PC-9 (cell line): ENCODE measurements around the gene PTBP2. TPM values are rescaled to one million over a fixed set of nuclear protein-coding genes. Genes with fewer than 3 reads are reported as not detected.

Source experiments
- BruUV-seq: library from RNA; stranded (reverse); fragments of 400-500 nt; replicated peaks from 2 replicates; lab custom pipeline; 2021; lab: Mats Ljungman, UMichigan
- CTCF ChIA-PET: fragments of 300-600 bp; sonication (Branson Sonifier 250); formaldehyde crosslinking; loops from one replicate; lab custom pipeline; 2022; ENCODE audit warnings: antibody characterized with exemption; lab: Charles Lee
- POLR2A ChIA-PET: fragments of 300-600 bp; sonication (Branson Sonifier 250); formaldehyde crosslinking; loops from one replicate; lab custom pipeline; 2022; ENCODE audit warnings: antibody characterized with exemption; ENCODE audit not compliant: unreplicated experiment; lab: Charles Lee
- DNase-seq, 2 experiments: peaks; one replicate each; pipeline versions ENCODE4 v3.0.0 to v3.0.0-alpha.2; 2015 to 2022; ENCODE audit warnings: mixed read lengths in 1 of 2
- H2AFZ ChIP-seq: fragments of 200-600 bp; sonication (generic); 2 replicates; pipeline ENCODE4 v1.8.1; 2017; ENCODE audit warnings: antibody characterized with exemption
- H3F3A ChIP-seq: fragments of 200-600 bp; sonication (generic); 2 replicates; pipeline ENCODE4 v1.8.1; 2017; ENCODE audit warnings: antibody characterized with exemption, mild to moderate bottlenecking, low read depth; ENCODE audit not compliant: insufficient read depth
- H3K27ac ChIP-seq: fragments of 200-600 bp; sonication (generic); 2 replicates; pipeline ENCODE4 v1.6.1; 2016; ENCODE audit warnings: mixed run types
- H3K27me3 ChIP-seq: fragments of 200-600 bp; sonication (generic); 2 replicates; pipeline ENCODE4 v1.6.1; 2016; ENCODE audit warnings: low read depth, mixed run types; ENCODE audit not compliant: insufficient read depth
- H3K36me3 ChIP-seq: fragments of 200-600 bp; sonication (generic); 2 replicates; pipeline ENCODE4 v1.6.1; 2016; ENCODE audit warnings: low read depth, mixed run types
- H3K4me1 ChIP-seq: fragments of 200-600 bp; sonication (generic); replicated peaks from 2 replicates; pipeline ENCODE4 v1.6.1; 2016; ENCODE audit warnings: mixed run types; ENCODE audit not compliant: insufficient read depth
- H3K4me2 ChIP-seq: fragments of 200-600 bp; sonication (generic); 2 replicates; pipeline ENCODE4 v1.6.1; 2017; ENCODE audit warnings: mixed run types
- H3K4me3 ChIP-seq: fragments of 200-600 bp; sonication (generic); 2 replicates; pipeline ENCODE4 v1.6.1; 2016; ENCODE audit warnings: mixed run types
- H3K79me2 ChIP-seq: fragments of 200-600 bp; sonication (generic); 2 replicates; pipeline ENCODE4 v1.6.1; 2017; ENCODE audit warnings: low read depth, mixed run types
- H3K9me2 ChIP-seq: fragments of 200-600 bp; sonication (generic); 2 replicates; pipeline ENCODE4 v1.8.1; 2017; ENCODE audit warnings: mild to moderate bottlenecking; ENCODE audit not compliant: insufficient read depth
- H3K9me3 ChIP-seq: fragments of 200-600 bp; sonication (generic); 2 replicates; pipeline ENCODE4 v1.8.1; 2016; ENCODE audit warnings: low read depth; ENCODE audit not compliant: insufficient read depth
- H4K20me1 ChIP-seq: fragments of 200-600 bp; sonication (generic); 2 replicates; pipeline ENCODE4 v1.8.1; 2017; ENCODE audit not compliant: insufficient read depth
- EZH2 ChIP-seq: fragments of 200-600 bp; sonication (generic); IDR thresholded peaks from 2 replicates; pipeline ENCODE4 v1.8.0; 2017; ENCODE audit warnings: antibody characterized with exemption, low read depth
- intact Hi-C: fragments of 100-400 bp; cut with micrococcal nuclease; formaldehyde crosslinking; loops from one replicate; pipeline ENCODE4 v1.10.0; 2022; ENCODE audit not compliant: unreplicated experiment
- total RNA-seq: library from RNA; stranded (reverse); gene quantifications from 2 replicates; pipeline ENCODE4 v1.2.3, GENCODE V29; 2021
- TF ChIP-seq, protein P1 (sequence below): fragments of 200-600 bp; sonication (generic); conservative IDR thresholded peaks from 2 replicates; pipeline ENCODE4 v1.6.1; 2017; ENCODE audit warnings: mixed run types, antibody characterized with exemption, mild to moderate bottlenecking, moderate library complexity

PTBP2 gene
- total RNA-seq, 1 experiment from 2014 or later: 14.0 TPM

DNA sequence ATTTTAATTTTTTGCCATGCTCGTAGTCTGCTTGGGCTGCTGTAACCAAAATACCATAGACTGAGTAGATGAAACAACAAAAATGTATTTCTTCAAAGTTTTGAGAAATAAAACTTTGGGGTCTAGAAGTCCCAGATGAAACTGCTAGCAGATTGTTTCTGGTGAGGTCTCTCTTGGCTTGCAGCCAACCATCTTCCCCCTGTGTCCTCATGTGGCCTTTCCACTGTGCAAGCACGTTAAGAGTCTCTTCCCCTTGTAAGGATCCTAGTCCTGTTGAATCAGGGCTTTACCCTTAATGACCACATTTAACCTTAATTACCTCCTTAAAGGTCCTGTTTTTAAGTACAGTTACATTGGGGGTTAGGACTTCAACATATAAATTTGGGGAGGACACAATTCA is 86.6 kb downstream of the PTBP2 start:
- H2AFZ ChIP-seq: no peak overlapping the region
- DNase-seq: no peak
- POLR2A ChIA-PET: no interaction called here
- no peaks in the 10 kb centered on the region for H3K79me2 ChIP-seq
- CTCF ChIA-PET: no interaction called here
- H3K27me3 ChIP-seq: no peaks in the 10 kb centered on the region
- H3K9me3 ChIP-seq: no peaks in the 10 kb centered on the region
- no peaks in the 10 kb centered on the region for H3K9me2 ChIP-seq
- no peak overlapping the region for H3K4me3 ChIP-seq
- H3K36me3 ChIP-seq: peaks cover 46% of the 10 kb centered on the region
- no peak overlapping the region for H3K27ac ChIP-seq
- H3K4me2 ChIP-seq: no peak overlapping the region
- no peaks in the 10 kb centered on the region for H3K4me1 ChIP-seq
- TF ChIP-seq, protein P1, sequence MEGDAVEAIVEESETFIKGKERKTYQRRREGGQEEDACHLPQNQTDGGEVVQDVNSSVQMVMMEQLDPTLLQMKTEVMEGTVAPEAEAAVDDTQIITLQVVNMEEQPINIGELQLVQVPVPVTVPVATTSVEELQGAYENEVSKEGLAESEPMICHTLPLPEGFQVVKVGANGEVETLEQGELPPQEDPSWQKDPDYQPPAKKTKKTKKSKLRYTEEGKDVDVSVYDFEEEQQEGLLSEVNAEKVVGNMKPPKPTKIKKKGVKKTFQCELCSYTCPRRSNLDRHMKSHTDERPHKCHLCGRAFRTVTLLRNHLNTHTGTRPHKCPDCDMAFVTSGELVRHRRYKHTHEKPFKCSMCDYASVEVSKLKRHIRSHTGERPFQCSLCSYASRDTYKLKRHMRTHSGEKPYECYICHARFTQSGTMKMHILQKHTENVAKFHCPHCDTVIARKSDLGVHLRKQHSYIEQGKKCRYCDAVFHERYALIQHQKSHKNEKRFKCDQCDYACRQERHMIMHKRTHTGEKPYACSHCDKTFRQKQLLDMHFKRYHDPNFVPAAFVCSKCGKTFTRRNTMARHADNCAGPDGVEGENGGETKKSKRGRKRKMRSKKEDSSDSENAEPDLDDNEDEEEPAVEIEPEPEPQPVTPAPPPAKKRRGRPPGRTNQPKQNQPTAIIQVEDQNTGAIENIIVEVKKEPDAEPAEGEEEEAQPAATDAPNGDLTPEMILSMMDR: no peak
- no peak for TF ChIP-seq EZH2
- no TSS peak for BruUV-seq
- intact Hi-C loops: no loop called here
- H4K20me1 ChIP-seq: no peaks in the 10 kb centered on the region
- H3F3A ChIP-seq: no peaks in the 10 kb centered on the region

DNA sequence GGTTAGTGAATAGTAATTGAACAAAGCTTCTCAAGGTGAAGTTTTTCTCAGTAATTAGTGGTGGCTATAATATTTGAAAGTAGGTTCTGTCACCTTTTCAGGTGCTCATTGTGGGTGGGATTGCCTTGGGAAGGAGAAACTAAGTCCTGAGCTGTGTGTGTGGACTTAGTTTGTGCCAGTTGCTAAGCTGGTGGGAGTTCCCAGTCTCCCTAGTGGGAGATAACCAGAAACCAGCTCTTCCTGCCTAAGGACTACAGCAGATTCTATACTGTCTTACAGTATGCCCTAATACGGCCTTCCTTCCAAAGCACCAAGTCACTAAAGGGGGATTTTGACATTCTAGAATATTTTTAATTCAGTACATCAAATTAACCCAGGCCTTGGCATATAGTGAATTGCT is 94.3 kb downstream of the PTBP2 start:
- TF ChIP-seq EZH2: no peak
- TF ChIP-seq, protein P1: no peak
- no peaks in the 10 kb centered on the region for H3K4me1 ChIP-seq
- intact Hi-C loops: no loop called here
- ChIA-PET POLR2A (no interaction called here), CTCF (no interaction called here)
- H3K27ac ChIP-seq: no peak overlapping the region
- H3K4me2 ChIP-seq: no peak overlapping the region
- H3K9me2 ChIP-seq: no peaks in the 10 kb centered on the region
- no TSS peak for BruUV-seq
- no peaks in the 10 kb centered on the region for H3K79me2 ChIP-seq
- no peaks in the 10 kb centered on the region for H4K20me1 ChIP-seq
- DNase-seq: no peak
- no peak overlapping the region for H3K4me3 ChIP-seq
- no peak overlapping the region for H2AFZ ChIP-seq
- no peaks in the 10 kb centered on the region for H3K27me3 ChIP-seq
- no peaks in the 10 kb centered on the region for H3K9me3 ChIP-seq
- H3F3A ChIP-seq: no peaks in the 10 kb centered on the region
- peaks cover 44% of the 10 kb centered on the region for H3K36me3 ChIP-seq

DNA sequence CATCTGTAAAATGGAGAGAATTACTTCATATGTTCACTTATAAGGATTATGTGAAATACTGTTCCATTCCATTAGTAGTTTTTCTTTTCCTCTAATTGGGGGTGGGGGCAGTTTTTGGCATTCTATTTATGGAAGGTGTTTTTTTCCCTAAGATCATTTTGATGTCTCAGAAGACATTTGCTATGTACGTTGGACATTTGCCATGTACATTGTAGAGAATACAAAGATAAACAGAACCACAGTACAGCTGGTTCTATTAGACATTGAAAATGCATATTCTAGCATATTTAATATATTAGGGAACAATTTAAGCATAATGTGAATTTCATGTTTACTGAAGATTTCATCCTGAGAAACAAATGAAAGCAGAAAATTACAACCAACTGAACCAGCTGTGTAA is 98.5 kb downstream of the PTBP2 start:
- CTCF ChIA-PET: no interaction called here
- H2AFZ ChIP-seq: no peak overlapping the region
- no peak overlapping the region for H3K27ac ChIP-seq
- H3K4me1 ChIP-seq: no peaks in the 10 kb centered on the region
- H3K9me2 ChIP-seq: no peaks in the 10 kb centered on the region
- H3K4me2 ChIP-seq: no peak overlapping the region
- H3K79me2 ChIP-seq: no peaks in the 10 kb centered on the region
- TF ChIP-seq, protein P1: no peak
- TF ChIP-seq EZH2: no peak
- POLR2A ChIA-PET: no interaction called here
- no peaks in the 10 kb centered on the region for H3F3A ChIP-seq
- no peak for DNase-seq
- no peaks in the 10 kb centered on the region for H3K9me3 ChIP-seq
- H4K20me1 ChIP-seq: no peaks in the 10 kb centered on the region
- H3K4me3 ChIP-seq: no peak overlapping the region
- no peaks in the 10 kb centered on the region for H3K27me3 ChIP-seq
- peaks cover 7% of the 10 kb centered on the region; the same call in 1 of the 2 replicates for H3K36me3 ChIP-seq
- intact Hi-C loops: no loop called here
- BruUV-seq: no TSS peak
